GM12878 (cell line): ENCODE results near the gene EIF5B. TPM values are rescaled to one million over a fixed set of nuclear protein-coding genes. Genes with fewer than 3 reads are reported as not detected.

Experiments used
- ATAC-seq: fragments of 200-7000 bp; cut with Tn5 transposase; 3 replicates; pipeline ENCODE4 v1.9.1; 2020; ENCODE audit warnings: mild to moderate bottlenecking, moderate library complexity
- BruUV-seq: library from RNA; stranded (reverse); fragments of 400-500 nt; replicated peaks from 2 replicates; lab custom pipeline; 2021; lab: Mats Ljungman, UMichigan
- CTCF ChIA-PET: fragments of 300-600 bp; sonication (Branson Sonifier 250); formaldehyde crosslinking; extraction: SDS; loops from one replicate; lab custom pipeline; 2021; ENCODE audit warnings: inconsistent platforms; lab: Yijun Ruan, JAX
- POLR2A ChIA-PET: fragments of 350-600 bp; formaldehyde crosslinking; extraction: SDS; loops from one replicate; lab custom pipeline; 2021; ENCODE audit warnings: inconsistent platforms; lab: Charles Lee
- RAD21 ChIA-PET: fragments of 300-600 bp; sonication (Branson Sonifier 250); formaldehyde crosslinking; loops from one replicate; lab custom pipeline; 2023; ENCODE audit warnings: antibody characterized with exemption; ENCODE audit not compliant: unreplicated experiment; lab: Charles Lee
- SMC1A ChIA-PET: fragments of 300-600 bp; sonication (Branson Sonifier 250); formaldehyde crosslinking; loops from one replicate; lab custom pipeline; 2023; ENCODE audit not compliant: unreplicated experiment, uncharacterized antibody; lab: Charles Lee
- DNase-seq: peaks from one replicate; pipeline ENCODE4 v3.0.0-alpha.2; 2011; ENCODE audit warnings: low read depth, low spot score
- FAIRE-seq: peaks from 3 replicates; lab custom pipeline; 2011; peaks lifted over from hg19 to GRCh38; lab: Jason Lieb, UNC
- H2AFZ ChIP-seq: 2 replicates; pipeline ENCODE4 v1.6.0; 2011; ENCODE audit warnings: low read depth, low read length, control low read depth; ENCODE audit not compliant: control insufficient read depth
- H3K27ac ChIP-seq: 2 replicates; pipeline ENCODE4 v1.5.1; 2011; ENCODE audit warnings: control low read depth; ENCODE audit not compliant: control insufficient read depth, insufficient read depth
- H3K27me3 ChIP-seq, 2 experiments: replicated peaks in 1 of 2; 2 replicates each; pipeline versions ENCODE4 v1.6.0 to v1.6.1; 2011; ENCODE audit warnings: low read length in 1 of 2; ENCODE audit not compliant: control insufficient read depth in 2 of 2, insufficient read depth in 2 of 2
- H3K36me3 ChIP-seq, 2 experiments: 2 replicates each; pipeline ENCODE4 v1.5.1; 2011; ENCODE audit warnings: low read length in 1 of 2; ENCODE audit not compliant: control insufficient read depth in 2 of 2, insufficient read depth in 2 of 2
- H3K4me1 ChIP-seq: 2 replicates; pipeline ENCODE4 v1.6.1; 2011; ENCODE audit warnings: mild to moderate bottlenecking, low read length, moderate library complexity, mixed read lengths; ENCODE audit not compliant: control insufficient read depth, insufficient read depth
- H3K4me2 ChIP-seq: 2 replicates; pipeline ENCODE4 v1.6.0; 2011; ENCODE audit warnings: control low read depth; ENCODE audit not compliant: control insufficient read depth, insufficient read depth
- H3K4me3 ChIP-seq: fragments of 200-600 bp; sonication (generic); 2 replicates; pipeline ENCODE4 v1.5.1; 2016
- H3K79me2 ChIP-seq: 2 replicates; pipeline ENCODE4 v1.6.0; 2011; ENCODE audit warnings: low read length; ENCODE audit not compliant: control insufficient read depth, insufficient read depth
- H3K9ac ChIP-seq: 2 replicates; pipeline ENCODE4 v1.8.0; 2011; ENCODE audit warnings: low read length, control low read depth, mixed read lengths; ENCODE audit not compliant: control insufficient read depth, insufficient read depth
- H3K9me3 ChIP-seq: replicated peaks from 3 replicates; pipeline ENCODE4 v1.5.1; 2011; ENCODE audit warnings: mild to moderate bottlenecking, low read length; ENCODE audit not compliant: control insufficient read depth, insufficient read depth
- H4K20me1 ChIP-seq: 2 replicates; pipeline ENCODE4 v1.6.0; 2011; ENCODE audit not compliant: control insufficient read depth, insufficient read depth
- BCLAF1 ChIP-seq: fragments of 450-650 bp; IDR thresholded peaks from 2 replicates; pipeline ENCODE4 v1.6.1; 2017; ENCODE audit warnings: antibody characterized with exemption, mild to moderate bottlenecking, moderate library complexity
- BHLHE40 ChIP-seq, 2 experiments: fragments of 450-650 bp in 1 of 2; IDR thresholded peaks; 2 replicates each; pipeline ENCODE4 v1.6.1; 2011 to 2017; ENCODE audit warnings: low read depth in 2 of 2, borderline replicate concordance in 1 of 2, improper control_type of control experiment in 1 of 2, low read length in 1 of 2, mild to moderate bottlenecking in 1 of 2
- ELK1 ChIP-seq: IDR thresholded peaks from 2 replicates; pipeline ENCODE4 v1.6.1; 2012; ENCODE audit warnings: low read depth, low read length, improper control_type of control experiment
- MXI1 ChIP-seq: fragments of 150-350 bp; IDR thresholded peaks from 2 replicates; pipeline ENCODE4 v1.6.1; 2011; ENCODE audit warnings: low read depth, mild to moderate bottlenecking, inconsistent platforms, low read length, improper control_type of control experiment
- TCF3 ChIP-seq: IDR thresholded peaks from 2 replicates; pipeline ENCODE4 v1.6.1; 2012; ENCODE audit warnings: low read depth, mild to moderate bottlenecking, low read length, borderline replicate concordance; ENCODE audit not compliant: insufficient read depth
- ZBTB40 ChIP-seq: fragments of 450-650 bp; IDR thresholded peaks from 2 replicates; pipeline ENCODE4 v1.6.1; 2016; ENCODE audit warnings: mild to moderate bottlenecking, moderate library complexity, borderline replicate concordance
- ZNF274 ChIP-seq: IDR thresholded peaks from one replicate; pipeline ENCODE4 v1.8.0; 2011; ENCODE audit not compliant: insufficient read length, insufficient read depth
- WGBS: methylation state at CpG from one replicate; pipeline ENCODE4 v1.1.6; 2016; ENCODE audit warnings: low lambda C conversion rate; ENCODE audit not compliant: insufficient replicate concordance, insufficient coverage; ENCODE audit errors: missing lambda C conversion rate; 5-methylcytosine and 5-hydroxymethylcytosine counted together
- in situ Hi-C: fragments of 300-500 bp; cut with MboI; formaldehyde crosslinking; loops from 9 replicates; pipeline ENCODE4 v1.14.3; 2018; ENCODE audit warnings: mixed read lengths
- intact Hi-C: fragments of 100-400 bp; cut with micrococcal nuclease; formaldehyde crosslinking; loops from one replicate; pipeline ENCODE4 v1.14.2; 2022; ENCODE audit not compliant: unreplicated experiment
- polyA plus RNA-seq, 11 experiments: library from polyadenylated mRNA; depleted of rRNA in 4 of 11; unstranded in 6 of 11; stranded (reverse) in 5 of 11; fragments of >200 nt; fragmentation: Nextera tagmentation in 4 of 11; fragmentation: Illumina TruSeq in 1 of 11; extraction: Ambion mirVana in 4 of 11; extraction: Trizol in 1 of 11; gene quantifications; 1 replicate in 1 of 11; 2 replicates in 10 of 11; pipeline versions ENCODE4 v1.2.1 to v1.2.3, GENCODE V29; 2011 to 2016; ENCODE audit warnings: inconsistent platforms in 2 of 11, missing spikeins in 2 of 11, low read depth in 1 of 11
- total RNA-seq, 4 experiments: library from RNA; depleted of rRNA in 3 of 4; stranded (reverse); fragments of >200 nt in 3 of 4; fragmentation: Illumina TruSeq in 1 of 4; extraction: Trizol in 1 of 4; gene quantifications; 2 replicates each; pipeline versions ENCODE4 v1.2.1 to v1.2.3, GENCODE V29; 2013 to 2021

The EIF5B gene
- total and polyA plus RNA-seq, 10 of the 15 experiments (the other 5 are each of a cell fraction or from before 2014, with no cell fraction given): 21.7 to 119 (median 40.8) TPM

- peaks cover 5% of the 10 kb centered on the region for H3K4me1 ChIP-seq
- WGBS: 1% methylated on average over 17 of the region's 17 CpGs
- ChIA-PET POLR2A (interaction anchor here (1.0 to 3.6 kb wide), 3 partner anchors 10 to 197 kb away, joined by 4 to 30 read pairs (median 4); partner anchors contain the start of gene C2orf15), SMC1A (interaction anchor here (0.8 to 5.6 kb wide), 6 partner anchors 10 to 158 kb away, joined by 3 to 32 read pairs (median 6); no protein-coding TSS in a partner anchor), CTCF (interaction anchor here (1.2 to 2.7 kb wide), 3 partner anchors 8 to 19 kb away, joined by 5 to 15 read pairs (median 11); no protein-coding TSS in a partner anchor), RAD21 (interaction anchor here (1.0 to 4.5 kb wide), 4 partner anchors 9 to 197 kb away, joined by 3 to 29 read pairs (median 7); partner anchors contain the start of gene C2orf15)
- peaks cover 0 to 2% of the 10 kb centered on the region in 2 experiments; a peak in 1 of 4 replicates for H3K36me3 ChIP-seq
- TSS peak; percentile 73 for BruUV-seq
- H4K20me1 ChIP-seq: no peaks in the 10 kb centered on the region
- DNase-seq (no peak), ATAC-seq (no peak), FAIRE-seq (no peak)
- peak overlapping the region; percentile 58; the same call in 1 of the 2 replicates for H3K4me2 ChIP-seq
- H3K4me3 ChIP-seq: peak overlapping the region; percentile 89
- in situ Hi-C loops: no loop called here
- peak overlapping the region; percentile 85 for H3K9ac ChIP-seq
- H3K27ac ChIP-seq: peak overlapping the region; percentile 98
- H2AFZ ChIP-seq: peak overlapping the region; percentile 61
- peak; percentile 11; the same call in 1 of the 2 replicates for TF ChIP-seq MXI1
- no peak for TF ChIP-seq ELK1
- no peak for TF ChIP-seq ZNF274
- peak; percentile 39; the same call in 1 of the 2 replicates for TF ChIP-seq ZBTB40
- TF ChIP-seq BHLHE40 (IDR thresholded peaks at IDR 0.05; ENCODE audit: borderline replicate concordance in 1 of 2, low read depth in 2 of 2, low read length in 1 of 2): no peak
- no peak for TF ChIP-seq TCF3
- no peak for TF ChIP-seq BCLAF1
- intact Hi-C loops: loop anchor here (5.0 kb wide), 1 partner anchor 251 kb away; no protein-coding TSS in a partner anchor
- H3K9me3 ChIP-seq: no peaks in the 10 kb centered on the region
- peaks cover 84% of the 10 kb centered on the region for H3K79me2 ChIP-seq
- no peaks in the 10 kb centered on the region for H3K27me3 ChIP-seq
These were observed 918 bp downstream of the EIF5B start for GRCh38 chr2:99338029-99338585.
